Upper lobe of left lung (tissue), 4 donors: ENCODE data around the gene FEM1C.

Experiments used
- CTCF ChIP-seq, 6 experiments: fragments of 450-650 bp in 4 of 6; fragments of 200-600 bp in 2 of 6; sonication (generic) in 2 of 6; IDR thresholded peaks; one replicate each; pipeline ENCODE4 v1.5.1; 2016 to 2019; ENCODE audit warnings: antibody characterized with exemption in 6 of 6
- POLR2AphosphoS5 ChIP-seq, 2 donors: sonication (generic); formaldehyde crosslinking; IDR thresholded peaks; one replicate each; pipeline ENCODE4 v1.5.1; 2017; ENCODE audit warnings: antibody characterized with exemption in 2 of 2

GRCh38 chr5:115478281-115478680, 66.3 kb downstream of the FEM1C start:
- TF ChIP-seq POLR2AphosphoS5 (IDR thresholded peaks at IDR 0.05) (no peak), CTCF (IDR thresholded peaks at IDR 0.05) (no peak)
